Stomach smooth muscle (tissue), 2 donors: Measurements from ENCODE around the gene RBM44.

Experiments
- H3K27ac ChIP-seq: one replicate; pipeline ENCODE4 v1.7.0; 2013; ENCODE audit warnings: mild to moderate bottlenecking, low read length, inconsistent platforms
- H3K27me3 ChIP-seq, 2 donors: one replicate each; pipeline ENCODE4 v1.7.0; 2013; ENCODE audit warnings: low read length in 2 of 2; ENCODE audit not compliant: insufficient read depth in 2 of 2, control insufficient read depth in 1 of 2
- H3K36me3 ChIP-seq, 2 donors: one replicate each; pipeline ENCODE4 v1.7.0; 2013; ENCODE audit warnings: low read length in 2 of 2; ENCODE audit not compliant: control insufficient read depth in 2 of 2, insufficient read depth in 2 of 2
- H3K4me1 ChIP-seq: one replicate; pipeline ENCODE4 v1.7.0; 2013; ENCODE audit warnings: low read length; ENCODE audit not compliant: control insufficient read depth, insufficient read depth
- H3K4me3 ChIP-seq, 2 donors: one replicate each; pipeline ENCODE4 v1.7.0; 2013; ENCODE audit warnings: low read length in 2 of 2
- H3K9ac ChIP-seq, 2 donors: one replicate each; pipeline ENCODE4 v1.7.0; 2013; ENCODE audit warnings: low read length in 2 of 2, mild to moderate bottlenecking in 1 of 2
- H3K9me3 ChIP-seq, 2 donors: one replicate each; pipeline ENCODE4 v1.7.0; 2013; ENCODE audit warnings: low read length in 2 of 2; ENCODE audit not compliant: control insufficient read depth in 2 of 2
- donor health status: healthy.
- donor health status: Pancreatic carcinoma.

RBM44 gene

GRCh38 chr2:237877576-237878307 is 79.2 kb downstream of the RBM44 start:
- Histone ChIP-seq H3K27ac (peak overlapping the region; percentile 73), H3K9ac (no peak overlapping the region), H3K4me1 (peaks cover 56% of the 10 kb centered on the region)

GRCh38 chr2:237878321-237879057 is 79.9 kb downstream of the RBM44 start:
- no peak overlapping the region for H3K4me3 ChIP-seq
- H3K9me3 ChIP-seq = no peaks in the 10 kb centered on the region
- no peaks in the 10 kb centered on the region for H3K27me3 ChIP-seq
- H3K36me3 ChIP-seq = peaks cover 8% of the 10 kb centered on the region in 2 donors
- peaks cover 56% of the 10 kb centered on the region for H3K4me1 ChIP-seq
- peak overlapping the region; percentile 73 for H3K27ac ChIP-seq
- peak overlapping the region in 1 of 2 donors; percentile 1 for H3K9ac ChIP-seq

More at GRCh38 chr2:237877576-237878307, 79.2 kb downstream of the RBM44 start:
- H3K27me3 ChIP-seq = no peaks in the 10 kb centered on the region
- no peaks in the 10 kb centered on the region for H3K9me3 ChIP-seq
- H3K36me3 ChIP-seq = peaks cover 8% of the 10 kb centered on the region in 2 donors
- no peak overlapping the region for H3K4me3 ChIP-seq

GRCh38 chr2:237879058-237879430 is 80.5 kb downstream of the RBM44 start:
- H3K27ac ChIP-seq = peak overlapping the region; percentile 73
- H3K4me3 ChIP-seq = no peak overlapping the region
- no peaks in the 10 kb centered on the region for H3K9me3 ChIP-seq
- H3K9ac ChIP-seq = peak overlapping the region in 1 of 2 donors; percentile 1
- peaks cover 8% of the 10 kb centered on the region in 2 donors for H3K36me3 ChIP-seq
- H3K4me1 ChIP-seq = peaks cover 55% of the 10 kb centered on the region
- H3K27me3 ChIP-seq = no peaks in the 10 kb centered on the region

GRCh38 chr2:237879991-237880560 is 81.5 kb downstream of the RBM44 start:
- H3K27ac ChIP-seq = peak overlapping the region; percentile 46
- no peak overlapping the region for H3K9ac ChIP-seq
- no peak overlapping the region for H3K4me3 ChIP-seq
- H3K36me3 ChIP-seq = peaks cover 8% of the 10 kb centered on the region in 2 donors
- H3K9me3 ChIP-seq = no peaks in the 10 kb centered on the region
- H3K4me1 ChIP-seq = peaks cover 55% of the 10 kb centered on the region
- H3K27me3 ChIP-seq = no peaks in the 10 kb centered on the region

- H3K4me1 ChIP-seq = peaks cover 58% of the 10 kb centered on the region
- peaks cover 5 to 8% of the 10 kb centered on the region in 2 donors for H3K36me3 ChIP-seq
- H3K27me3 ChIP-seq = no peaks in the 10 kb centered on the region
- no peaks in the 10 kb centered on the region for H3K9me3 ChIP-seq
- H3K9ac ChIP-seq = peak overlapping the region in 1 of 2 donors; percentile 47
- peak overlapping the region; percentile 99 for H3K27ac ChIP-seq
- H3K4me3 ChIP-seq = no peak overlapping the region
Measured at GRCh38 chr2:237882510-237883481, 84.2 kb downstream of the RBM44 start.

GRCh38 chr2:237883951-237884446 is 85.4 kb downstream of the RBM44 start:
- Histone ChIP-seq H3K4me1 (peaks cover 61% of the 10 kb centered on the region), H3K9me3 (no peaks in the 10 kb centered on the region), H3K27ac (peak overlapping the region; percentile 99), H3K9ac (peak overlapping the region in 1 of 2 donors; percentile 82), H3K4me3 (no peak overlapping the region), H3K27me3 (no peaks in the 10 kb centered on the region), H3K36me3 (peaks cover 5 to 8% of the 10 kb centered on the region in 2 donors)

- no peak overlapping the region for H3K4me3 ChIP-seq
- peak overlapping the region; percentile 81 to 82 for H3K9ac ChIP-seq
- peaks cover 64% of the 10 kb centered on the region for H3K4me1 ChIP-seq
- no peaks in the 10 kb centered on the region for H3K9me3 ChIP-seq
- peak overlapping the region; percentile 99 for H3K27ac ChIP-seq
- H3K36me3 ChIP-seq = peaks cover 5 to 8% of the 10 kb centered on the region in 2 donors
- no peaks in the 10 kb centered on the region for H3K27me3 ChIP-seq
Measured at GRCh38 chr2:237884681-237885080, 86.1 kb downstream of the RBM44 start.

GRCh38 chr2:237885111-237885930 is 86.7 kb downstream of the RBM44 start:
- H3K4me1 ChIP-seq = peaks cover 64% of the 10 kb centered on the region
- peak overlapping the region; percentile 99 for H3K27ac ChIP-seq
- H3K27me3 ChIP-seq = no peaks in the 10 kb centered on the region
- peak overlapping the region; percentile 81 to 82 for H3K9ac ChIP-seq
- H3K9me3 ChIP-seq = no peaks in the 10 kb centered on the region
- H3K36me3 ChIP-seq = peaks cover 5 to 8% of the 10 kb centered on the region in 2 donors
- peak overlapping the region in 1 of 2 donors; percentile 55 for H3K4me3 ChIP-seq

- Histone ChIP-seq H3K4me1 (peaks cover 64% of the 10 kb centered on the region), H3K27ac (peak overlapping the region; percentile 99)
Measured at GRCh38 chr2:237885931-237886684, 87.5 kb downstream of the RBM44 start.

More at GRCh38 chr2:237885931-237886684, 87.5 kb downstream of the RBM44 start:
- H3K4me3 ChIP-seq = peak overlapping the region in 1 of 2 donors; percentile 55
- H3K27me3 ChIP-seq = no peaks in the 10 kb centered on the region
- peaks cover 5 to 7% of the 10 kb centered on the region in 2 donors for H3K36me3 ChIP-seq
- peak overlapping the region; percentile 82 to 85 for H3K9ac ChIP-seq
- H3K9me3 ChIP-seq = no peaks in the 10 kb centered on the region
